Activated CD4-positive, alpha-beta T cell treated with anti-CD3 and anti-CD28 coated beads, Interleukin-2, amount 50 U/mL, for 48 hours (primary cell): ENCODE results near the gene EPHB1.
"Not testable (repeated sequence)": the region's sequence is repeated elsewhere in the genome, so short reads cannot be mapped to it uniquely, and the experiment has no call there.

Experiments used
- DNase-seq, 2 experiments: peaks; one replicate each; pipeline ENCODE4 v3.0.0-alpha.2; 2020

Gene EPHB1

GRCh38 chr3:134788283-134788682 is 6.8 kb upstream of the EPHB1 start:
- DNase-seq = not testable (repeated sequence)

- DNase-seq = no peak
Measured at GRCh38 chr3:134790065-134790464, 5.0 kb upstream of the EPHB1 start.

DNA sequence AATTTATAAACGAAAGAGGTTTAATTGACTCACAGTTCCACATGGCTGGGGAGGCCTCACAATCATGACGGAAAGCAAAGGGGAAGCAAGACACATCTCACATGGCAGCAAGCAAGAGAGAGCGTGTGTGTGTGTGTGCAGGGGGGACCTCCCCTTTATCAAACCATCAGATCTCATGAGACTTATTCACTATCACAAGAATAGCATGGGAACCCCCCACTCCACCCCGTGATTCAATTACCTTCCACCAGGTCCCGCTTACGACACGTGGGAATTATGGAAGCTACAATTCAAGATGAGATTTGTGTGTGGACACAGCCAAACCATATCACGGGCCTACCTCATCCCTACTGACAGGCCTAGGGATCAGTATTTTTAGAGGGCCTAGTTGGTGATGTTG is 3.1 kb upstream of the EPHB1 start:
- no peak for DNase-seq

- DNase-seq = no peak
Measured at GRCh38 chr3:134792700-134793099, 2.4 kb upstream of the EPHB1 start.

DNA sequence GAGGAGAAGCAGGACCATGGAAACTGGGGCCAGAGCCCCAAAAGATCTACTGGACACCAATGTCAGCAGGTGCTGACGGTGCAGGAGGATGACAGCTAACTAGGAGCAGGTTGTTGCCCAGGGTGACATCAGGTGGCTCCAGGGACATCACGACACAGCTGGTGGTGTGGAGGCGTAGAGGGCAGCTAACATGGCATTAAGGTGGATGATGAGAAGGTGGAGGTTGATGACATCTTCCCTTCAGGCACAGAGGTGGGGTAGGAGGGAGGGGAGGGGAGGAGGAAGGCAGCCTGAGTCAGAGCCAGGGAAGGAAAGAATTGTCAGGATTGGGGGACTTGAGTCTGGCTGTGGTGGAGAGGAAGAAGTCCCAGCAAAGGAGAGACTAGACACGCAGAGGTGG is 1.5 kb upstream of the EPHB1 start:
- DNase-seq = no peak

- no peak for DNase-seq
Measured at GRCh38 chr3:134794323-134794722, 737 bp upstream of the EPHB1 start.

DNA sequence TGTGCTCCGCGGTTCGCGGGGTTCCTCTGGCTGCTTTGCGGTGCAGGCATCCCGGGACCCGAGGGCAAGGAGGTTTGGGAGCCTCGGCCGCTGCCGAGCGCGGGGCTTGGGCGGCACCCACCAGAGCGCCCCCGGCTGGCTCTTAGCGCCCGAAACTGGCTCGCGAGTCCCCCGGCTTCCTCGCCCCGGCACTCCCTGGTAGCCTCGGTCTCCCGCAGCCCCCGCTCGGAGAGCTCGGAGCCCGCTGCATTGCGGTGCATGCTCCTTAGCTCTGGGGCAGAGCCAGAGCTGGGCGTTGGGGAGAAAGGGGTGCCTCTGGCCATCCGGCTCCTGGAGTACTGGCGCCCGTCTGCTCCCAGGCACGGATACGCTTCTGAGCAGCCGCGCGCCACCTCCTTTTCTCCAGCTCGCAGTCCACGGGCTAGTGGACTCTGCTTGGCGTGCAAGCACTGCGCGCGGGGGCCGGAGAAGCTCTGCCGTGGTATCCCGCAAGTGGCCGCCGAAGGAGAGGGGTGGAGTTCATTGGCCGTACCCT is 753 bp downstream of the EPHB1 start:
- DNase-seq = peak in 1 of 2 experiments; percentile 19

DNA sequence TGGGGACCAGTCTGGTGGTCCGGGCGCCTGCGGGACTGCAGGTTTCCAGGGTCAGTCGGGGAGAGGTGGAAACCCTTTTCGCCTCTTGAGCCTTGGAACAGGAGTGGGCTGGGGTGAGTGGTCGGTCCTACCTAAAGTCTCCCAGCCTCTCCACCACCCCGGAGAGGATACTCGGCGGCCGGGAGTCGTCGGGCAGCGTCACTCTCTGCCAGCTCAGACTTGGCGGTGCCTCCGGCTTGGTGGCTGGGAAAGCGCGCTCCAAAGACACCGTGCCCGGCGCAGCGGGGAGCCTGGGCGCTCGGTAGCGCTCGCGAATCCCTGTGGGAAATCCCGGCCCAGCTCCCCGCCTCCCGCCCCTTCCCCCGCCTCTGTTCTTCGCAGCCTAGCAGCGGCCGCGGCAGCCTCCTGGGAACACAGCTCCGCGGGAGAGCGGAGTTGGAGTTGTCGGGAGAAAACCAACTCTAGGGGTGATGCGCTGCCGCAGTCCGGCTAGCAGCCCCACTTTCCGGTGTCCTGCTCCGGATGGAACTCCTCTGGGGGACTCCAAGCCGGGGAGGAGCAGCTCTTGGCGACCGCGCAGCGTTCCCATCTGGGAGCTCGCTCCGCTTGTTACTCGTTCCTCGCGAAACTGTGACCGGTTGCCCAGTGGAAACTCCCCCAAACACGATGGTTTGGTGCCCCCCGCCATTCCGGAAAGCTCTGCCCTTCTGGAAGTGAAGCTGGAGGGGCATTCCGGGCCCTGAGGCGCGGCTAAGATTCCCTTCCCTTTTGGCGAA is 1.4 kb downstream of the EPHB1 start:
- DNase-seq = peak in 1 of 2 experiments; percentile 15

DNA sequence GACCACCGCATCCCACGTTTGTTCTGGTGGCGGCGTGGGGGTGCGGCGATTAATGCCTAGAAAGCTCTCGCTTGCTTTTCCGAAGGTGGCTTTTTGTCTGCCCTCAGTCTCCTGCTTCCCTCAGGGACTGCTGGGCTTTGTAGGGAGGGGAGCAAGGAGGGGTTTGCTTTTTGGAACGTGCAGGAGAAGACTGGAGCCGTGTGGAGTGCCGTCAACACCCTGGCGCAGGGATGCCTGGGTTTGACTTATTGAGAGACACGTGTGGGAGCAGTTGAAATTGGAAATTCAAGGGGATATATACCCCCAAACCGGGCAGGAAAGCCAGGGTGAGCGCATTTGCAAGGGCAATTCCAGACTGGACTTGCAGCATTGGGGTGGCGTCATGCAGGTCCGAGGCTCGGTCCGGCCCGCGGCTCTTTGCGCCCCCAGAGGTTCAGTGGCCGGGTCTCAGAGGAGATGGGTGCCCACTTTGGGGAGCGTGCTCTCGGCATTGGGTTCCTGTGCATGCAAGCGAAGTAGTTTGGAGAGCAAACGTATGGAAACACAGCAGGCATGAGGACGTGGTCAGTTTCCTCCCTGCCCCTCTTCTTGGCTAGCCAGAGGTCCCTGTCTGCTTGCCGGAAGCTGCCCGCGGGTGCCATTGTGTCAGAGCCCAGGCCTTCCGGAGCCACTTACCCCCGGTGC is 2.1 kb downstream of the EPHB1 start:
- DNase-seq = no peak

- no peak for DNase-seq
Measured at GRCh38 chr3:134797741-134798451, 2.8 kb downstream of the EPHB1 start.

DNA sequence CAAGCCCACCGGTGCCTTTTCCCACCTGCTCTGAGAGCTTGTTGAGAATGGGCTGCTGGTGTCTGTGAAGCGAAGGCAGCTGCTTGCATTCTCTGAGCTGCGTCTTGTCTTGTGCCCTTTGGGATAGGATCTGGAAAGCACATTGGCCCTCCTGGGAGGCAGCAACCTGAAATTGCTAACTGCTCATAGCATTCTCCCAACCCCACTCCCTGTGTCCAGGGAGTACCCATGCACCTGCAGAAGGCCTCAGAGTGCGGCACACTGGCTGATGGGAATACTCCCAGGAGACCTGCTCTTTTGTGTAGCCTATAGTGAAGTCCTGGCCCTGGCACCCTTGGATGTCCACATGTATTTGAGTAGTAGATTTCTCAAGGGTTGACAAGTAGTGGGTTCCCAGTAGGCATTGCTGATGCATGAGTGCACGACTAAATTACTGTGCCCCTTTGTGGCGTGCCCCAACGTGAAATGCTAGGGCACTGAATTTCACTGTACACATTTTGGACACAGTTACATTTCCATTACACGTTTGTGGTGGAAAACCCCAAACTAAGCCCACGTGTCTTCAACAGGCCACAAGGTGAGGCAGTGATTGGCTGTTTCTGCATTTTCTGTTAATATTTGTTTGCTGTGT is 3.7 kb downstream of the EPHB1 start:
- no peak for DNase-seq

GRCh38 chr3:134799393-134799792 is 4.3 kb downstream of the EPHB1 start:
- DNase-seq = no peak

- DNase-seq = no peak
Measured at GRCh38 chr3:134801204-134801958, 6.3 kb downstream of the EPHB1 start.

DNA sequence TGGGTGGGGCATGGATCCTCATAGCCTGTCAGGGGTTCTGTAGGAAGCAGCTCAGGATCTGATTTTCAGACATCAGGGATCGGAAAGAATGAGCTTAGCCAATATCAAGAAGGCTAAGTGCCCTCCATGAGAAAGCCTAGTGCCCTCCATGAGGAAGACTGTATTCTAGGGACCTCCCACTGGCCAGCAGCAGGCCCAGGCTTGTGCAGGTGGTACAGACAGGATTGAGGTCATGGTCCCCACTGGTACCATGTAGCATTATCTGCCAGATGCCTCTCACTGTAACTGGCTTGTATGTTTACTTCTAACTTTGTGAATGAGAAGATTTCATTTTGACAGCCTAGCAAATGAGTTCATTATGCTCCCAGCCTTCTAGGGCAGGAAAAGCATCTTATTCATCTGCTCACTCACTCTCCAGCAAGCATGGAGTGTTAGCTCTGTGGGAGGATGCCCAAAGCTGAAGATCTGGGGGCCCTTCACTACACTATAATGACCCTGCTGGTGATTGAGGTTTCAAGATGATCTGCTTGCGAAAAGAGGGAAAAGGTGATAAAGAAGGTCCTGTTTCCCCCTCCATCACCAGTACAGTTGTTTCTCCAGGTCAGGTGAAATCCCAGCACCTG is 7.5 kb downstream of the EPHB1 start:
- no peak for DNase-seq

DNA sequence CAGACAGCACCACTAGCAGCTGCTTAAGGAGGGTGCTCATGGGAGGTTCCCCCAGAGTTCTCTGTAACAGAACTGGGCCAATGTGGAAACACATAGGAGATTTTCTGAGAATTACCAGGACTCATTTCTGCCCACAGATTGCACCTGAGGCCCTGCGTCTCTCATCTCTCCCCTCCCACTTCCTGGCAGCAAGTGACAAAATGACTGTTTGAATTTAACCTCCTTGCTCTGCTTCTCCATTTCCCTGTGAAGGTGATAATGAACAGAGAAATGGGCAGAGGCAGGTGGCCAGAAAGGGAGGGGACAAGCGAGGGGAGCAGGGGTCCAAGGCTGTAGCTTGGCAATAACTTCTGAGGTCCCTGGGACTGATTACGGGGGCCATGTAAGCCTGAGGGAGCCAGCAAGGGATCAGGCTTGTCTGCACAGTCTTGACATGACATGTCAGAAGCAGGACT is 8.0 kb downstream of the EPHB1 start:
- peak in 1 of 2 experiments; percentile 40 for DNase-seq

DNA sequence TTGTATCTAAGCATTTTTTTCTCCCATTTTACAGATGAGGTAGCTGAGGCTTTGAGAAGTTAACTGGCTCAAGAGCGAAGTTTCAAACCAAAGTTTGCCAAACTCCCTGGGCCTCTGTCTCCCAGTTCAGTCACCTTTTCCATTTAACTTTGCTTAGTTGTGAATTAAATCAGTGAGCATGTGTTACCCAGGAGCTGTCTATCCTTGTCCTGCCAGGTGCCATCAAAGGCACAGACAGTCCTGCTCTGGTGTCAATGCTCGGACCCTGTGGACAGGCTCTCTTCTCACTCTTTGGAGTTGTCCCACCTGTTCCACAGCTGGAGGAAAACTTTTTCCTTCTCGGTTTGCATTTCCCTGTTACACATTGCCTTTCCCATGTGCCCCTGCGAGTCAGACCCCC is 8.6 kb downstream of the EPHB1 start:
- no peak for DNase-seq

DNA sequence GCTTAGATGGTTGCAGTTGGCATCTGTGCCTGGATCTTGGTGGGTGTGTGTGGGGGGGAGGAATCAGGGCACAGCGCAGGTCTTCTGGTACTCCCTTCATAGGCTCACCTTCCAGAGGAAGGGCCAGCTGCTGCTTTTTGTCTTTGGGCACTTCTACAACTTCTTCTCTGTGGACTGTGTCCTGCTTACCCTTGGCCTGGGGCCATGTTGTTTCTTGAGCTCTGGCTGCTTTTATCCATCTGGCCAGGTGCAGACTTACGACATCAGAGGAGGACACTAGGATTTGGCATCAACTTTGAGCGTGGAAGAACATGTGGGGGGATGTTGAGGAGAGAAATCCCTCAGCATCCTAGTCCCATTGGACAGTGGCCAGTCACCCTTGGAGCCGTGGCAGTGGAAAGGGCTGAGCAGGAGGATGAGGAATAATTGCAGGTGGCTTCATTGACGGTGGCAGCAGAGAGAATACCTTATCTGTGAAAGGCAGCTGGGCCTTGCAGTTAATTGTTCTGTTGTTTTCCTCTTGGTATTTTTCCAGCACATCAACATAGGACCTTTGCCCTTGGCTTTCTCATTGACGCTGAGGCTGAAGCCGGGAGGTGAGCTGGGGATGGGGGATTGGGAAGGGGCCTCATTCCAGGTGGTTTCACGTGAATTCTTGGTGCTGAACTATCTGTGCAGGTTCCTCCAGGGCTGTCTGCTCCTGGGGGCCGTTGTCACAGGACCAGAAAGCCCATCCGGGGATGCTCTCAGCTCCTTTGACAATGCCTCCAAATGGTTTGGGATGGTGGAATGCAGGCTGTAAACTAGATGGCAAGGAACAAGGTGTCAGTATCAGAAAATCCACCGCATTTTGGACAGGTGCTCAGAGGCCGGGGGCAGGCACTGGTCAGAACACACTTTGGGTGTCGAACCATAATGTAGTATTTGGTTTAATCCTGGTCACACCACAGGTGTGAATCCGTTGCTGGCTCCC is 9.7 kb downstream of the EPHB1 start:
- no peak for DNase-seq

DNA sequence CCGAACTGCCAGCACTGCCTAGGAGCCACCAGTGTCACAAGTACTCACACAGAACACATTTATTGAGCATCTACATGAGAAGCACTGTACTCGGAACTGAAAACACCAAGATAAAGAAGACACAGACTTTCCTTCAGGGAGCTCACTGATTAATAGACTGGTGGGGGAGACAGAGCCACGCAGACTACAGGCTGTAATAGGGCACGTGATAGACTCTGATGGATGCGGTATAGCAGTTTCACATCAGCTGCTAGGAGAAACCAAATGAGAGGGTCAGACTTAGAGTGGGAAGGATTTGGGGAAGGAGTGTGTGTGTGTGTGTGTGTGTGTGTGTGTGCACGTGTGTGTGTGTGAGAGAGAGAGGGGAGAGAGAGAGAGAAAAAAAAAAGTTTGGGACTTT is 12.1 kb downstream of the EPHB1 start:
- no peak for DNase-seq

GRCh38 chr3:134808835-134809234 is 13.8 kb downstream of the EPHB1 start:
- DNase-seq = no peak

- no peak for DNase-seq
Measured at GRCh38 chr3:134809427-134810051, 14.5 kb downstream of the EPHB1 start.
